Smooth muscle cell (in vitro differentiated cells): ENCODE measurements around the gene FAM241A. TPM values are rescaled to one million over a fixed set of nuclear protein-coding genes. Genes with fewer than 3 reads are reported as not detected.

ENCODE experiments used
- DNase-seq: peaks from one replicate; lab custom pipeline; 2025; ENCODE audit not compliant: unreplicated experiment; lab: John Stamatoyannopoulos, UW
- H2AFZ ChIP-seq: fragments of 200-600 bp; sonication (generic); 2 replicates; pipeline ENCODE4 v1.6.0; 2016; ENCODE audit warnings: antibody characterized with exemption, low read depth, mild to moderate bottlenecking
- H3F3A ChIP-seq: fragments of 200-600 bp; sonication (generic); 2 replicates; pipeline ENCODE4 v1.6.0; 2017; ENCODE audit warnings: antibody characterized with exemption, low read depth
- H3K27ac ChIP-seq: fragments of 200-600 bp; sonication (generic); 2 replicates; pipeline ENCODE4 v1.5.1; 2016; ENCODE audit warnings: low read depth, mild to moderate bottlenecking
- H3K27me3 ChIP-seq: fragments of 200-600 bp; sonication (generic); 2 replicates; pipeline ENCODE4 v1.6.1; 2016; ENCODE audit warnings: low read depth, mild to moderate bottlenecking
- H3K36me3 ChIP-seq: fragments of 200-600 bp; sonication (generic); 2 replicates; pipeline ENCODE4 v1.5.1; 2016; ENCODE audit warnings: low read depth
- H3K4me1 ChIP-seq: fragments of 200-600 bp; sonication (generic); 2 replicates; pipeline ENCODE4 v1.5.1; 2016; ENCODE audit warnings: low read depth
- H3K4me2 ChIP-seq: fragments of 200-600 bp; sonication (generic); 2 replicates; pipeline ENCODE4 v1.6.0; 2016; ENCODE audit warnings: mild to moderate bottlenecking
- H3K4me3 ChIP-seq: fragments of 200-600 bp; sonication (generic); 2 replicates; pipeline ENCODE4 v1.5.1; 2016; ENCODE audit warnings: mild to moderate bottlenecking
- H3K79me2 ChIP-seq: fragments of 200-600 bp; sonication (generic); 2 replicates; pipeline ENCODE4 v1.6.0; 2016; ENCODE audit warnings: low read depth, mild to moderate bottlenecking
- H3K9ac ChIP-seq: fragments of 200-600 bp; sonication (generic); 2 replicates; pipeline ENCODE4 v1.6.0; 2016; ENCODE audit warnings: low read depth
- H3K9me3 ChIP-seq: fragments of 200-600 bp; sonication (generic); replicated peaks from 2 replicates; pipeline ENCODE4 v1.5.1; 2016; ENCODE audit warnings: low read depth
- H4K20me1 ChIP-seq: fragments of 200-600 bp; sonication (generic); 2 replicates; pipeline ENCODE4 v1.6.0; 2016; ENCODE audit warnings: low read depth
- WGBS: methylation state at CpG from one replicate; pipeline ENCODE4 v1.1.7; 2016; ENCODE audit warnings: low lambda C conversion rate; 5-methylcytosine and 5-hydroxymethylcytosine counted together
- polyA plus RNA-seq: library from polyadenylated mRNA; unstranded; fragments of >200 nt; fragmentation: Nextera tagmentation; extraction: Ambion mirVana; gene quantifications from 2 replicates; pipeline ENCODE4 v1.2.1, GENCODE V29; 2016
- total RNA-seq: library from RNA; depleted of rRNA; stranded (reverse); fragments of >200 nt; gene quantifications from 2 replicates; pipeline ENCODE4 v1.2.3, GENCODE V29; 2014
- TF ChIP-seq, protein P1 (sequence below): fragments of 200-600 bp; sonication (generic); IDR thresholded peaks from 2 replicates; pipeline ENCODE4 v1.5.1; 2017; ENCODE audit warnings: borderline replicate concordance, mild to moderate bottlenecking, antibody characterized with exemption; ENCODE audit not compliant: insufficient read depth, poor library complexity, severe bottlenecking

The FAM241A gene
- total RNA-seq = 0.27 and 0.31 TPM in 2 replicates
- polyA plus RNA-seq = 0.19 and 0.39 TPM in 2 replicates

DNA sequence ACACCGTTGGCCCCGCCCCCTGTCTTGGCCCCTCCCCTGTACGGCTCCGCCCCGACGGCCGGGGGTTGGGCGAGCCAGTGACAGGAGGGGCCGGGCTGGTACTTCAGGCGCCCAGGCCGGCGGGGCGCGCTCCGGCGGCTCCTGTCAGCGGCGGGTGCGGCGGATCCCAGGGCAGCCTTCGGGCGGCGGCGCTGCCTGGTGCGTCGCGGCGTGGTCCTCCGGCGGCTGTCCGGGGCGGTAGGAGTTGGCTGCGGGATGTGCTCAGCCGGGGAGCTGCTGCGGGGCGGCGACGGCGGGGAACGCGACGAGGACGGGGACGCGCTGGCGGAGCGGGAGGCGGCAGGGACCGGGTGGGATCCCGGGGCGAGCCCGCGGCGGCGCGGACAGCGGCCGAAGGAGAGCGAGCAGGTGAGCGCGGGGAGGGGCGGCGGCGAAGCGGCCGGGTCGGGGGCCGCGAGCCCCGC is at the start of gene FAM241A:
Gene FAM241A (plus strand): TSS at position 129 of the 464 bp plus-strand sequence. CDS start 127 bp downstream, at position 256.
- H3K9me3 ChIP-seq = no peaks in the 10 kb centered on the region
- no peaks in the 10 kb centered on the region for H3F3A ChIP-seq
- no peaks in the 10 kb centered on the region for H3K36me3 ChIP-seq
- H3K27me3 ChIP-seq = peaks cover 30% of the 10 kb centered on the region
- DNase-seq = peak; percentile 41
- H3K4me1 ChIP-seq = no peaks in the 10 kb centered on the region
- peak within 1 kb of the TSS; percentile 86 for H3K4me2 ChIP-seq
- H3K4me3 ChIP-seq = peak within 1 kb of the TSS; percentile 60
- H2AFZ ChIP-seq = peak within 1 kb of the TSS; percentile 97
- peak within 1 kb of the TSS; percentile 28 for H3K9ac ChIP-seq
- TF ChIP-seq, protein P1, sequence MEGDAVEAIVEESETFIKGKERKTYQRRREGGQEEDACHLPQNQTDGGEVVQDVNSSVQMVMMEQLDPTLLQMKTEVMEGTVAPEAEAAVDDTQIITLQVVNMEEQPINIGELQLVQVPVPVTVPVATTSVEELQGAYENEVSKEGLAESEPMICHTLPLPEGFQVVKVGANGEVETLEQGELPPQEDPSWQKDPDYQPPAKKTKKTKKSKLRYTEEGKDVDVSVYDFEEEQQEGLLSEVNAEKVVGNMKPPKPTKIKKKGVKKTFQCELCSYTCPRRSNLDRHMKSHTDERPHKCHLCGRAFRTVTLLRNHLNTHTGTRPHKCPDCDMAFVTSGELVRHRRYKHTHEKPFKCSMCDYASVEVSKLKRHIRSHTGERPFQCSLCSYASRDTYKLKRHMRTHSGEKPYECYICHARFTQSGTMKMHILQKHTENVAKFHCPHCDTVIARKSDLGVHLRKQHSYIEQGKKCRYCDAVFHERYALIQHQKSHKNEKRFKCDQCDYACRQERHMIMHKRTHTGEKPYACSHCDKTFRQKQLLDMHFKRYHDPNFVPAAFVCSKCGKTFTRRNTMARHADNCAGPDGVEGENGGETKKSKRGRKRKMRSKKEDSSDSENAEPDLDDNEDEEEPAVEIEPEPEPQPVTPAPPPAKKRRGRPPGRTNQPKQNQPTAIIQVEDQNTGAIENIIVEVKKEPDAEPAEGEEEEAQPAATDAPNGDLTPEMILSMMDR = no peak
- no peak within 1 kb of the TSS for H3K27ac ChIP-seq
- H3K79me2 ChIP-seq = no peaks in the 10 kb centered on the region
- no peaks in the 10 kb centered on the region for H4K20me1 ChIP-seq
- under 1% methylated on average over 31 of the region's 70 CpGs for WGBS

DNA sequence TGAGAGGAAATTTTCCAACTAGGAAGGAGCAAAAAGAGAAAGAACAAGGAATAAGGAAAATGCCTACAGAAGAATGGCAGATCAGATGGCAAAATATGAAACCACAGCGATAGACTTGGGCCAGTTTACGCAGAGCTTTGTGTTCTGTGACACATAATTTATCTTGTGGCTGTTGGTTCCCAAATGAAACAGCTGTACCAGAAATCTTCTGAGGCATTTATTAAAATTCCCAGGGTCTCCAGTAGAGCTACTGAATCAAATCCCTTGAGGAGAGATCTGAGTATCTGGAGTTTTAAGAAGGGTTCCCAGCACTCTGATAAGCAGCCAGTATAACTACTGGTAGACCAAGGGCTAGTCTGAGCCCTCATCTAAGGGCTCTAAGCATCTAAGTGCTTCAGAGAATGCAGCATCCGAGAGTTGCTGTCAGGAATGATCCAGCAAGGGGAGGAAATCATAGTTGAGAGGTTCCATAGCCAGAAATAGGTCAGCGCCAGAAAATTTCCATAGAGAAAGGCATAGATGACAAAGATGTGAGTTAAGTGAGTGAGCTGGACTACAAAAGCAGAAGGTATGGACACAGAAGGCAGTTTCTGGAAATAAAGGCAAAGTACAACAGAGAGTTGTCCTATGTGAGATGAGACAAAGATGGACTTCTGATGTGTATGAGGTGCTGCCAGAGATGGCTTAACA is 46.3 kb upstream of the FAM241A start:
- Histone ChIP-seq H3K4me2 (no peak overlapping the region), H3K36me3 (no peaks in the 10 kb centered on the region), H3K9ac (no peak overlapping the region), H3K4me1 (peaks cover 4% of the 10 kb centered on the region), H2AFZ (peak overlapping the region; percentile 95), H3K27me3 (peaks cover 11% of the 10 kb centered on the region), H3K4me3 (no peak overlapping the region), H3K79me2 (no peaks in the 10 kb centered on the region), H3K9me3 (no peaks in the 10 kb centered on the region), H3K27ac (no peak overlapping the region), H4K20me1 (no peaks in the 10 kb centered on the region), H3F3A (no peaks in the 10 kb centered on the region)
- TF ChIP-seq, protein P1 = no peak
- 75% methylated on average over 4 of the region's 4 CpGs for WGBS
- DNase-seq = no peak

DNA sequence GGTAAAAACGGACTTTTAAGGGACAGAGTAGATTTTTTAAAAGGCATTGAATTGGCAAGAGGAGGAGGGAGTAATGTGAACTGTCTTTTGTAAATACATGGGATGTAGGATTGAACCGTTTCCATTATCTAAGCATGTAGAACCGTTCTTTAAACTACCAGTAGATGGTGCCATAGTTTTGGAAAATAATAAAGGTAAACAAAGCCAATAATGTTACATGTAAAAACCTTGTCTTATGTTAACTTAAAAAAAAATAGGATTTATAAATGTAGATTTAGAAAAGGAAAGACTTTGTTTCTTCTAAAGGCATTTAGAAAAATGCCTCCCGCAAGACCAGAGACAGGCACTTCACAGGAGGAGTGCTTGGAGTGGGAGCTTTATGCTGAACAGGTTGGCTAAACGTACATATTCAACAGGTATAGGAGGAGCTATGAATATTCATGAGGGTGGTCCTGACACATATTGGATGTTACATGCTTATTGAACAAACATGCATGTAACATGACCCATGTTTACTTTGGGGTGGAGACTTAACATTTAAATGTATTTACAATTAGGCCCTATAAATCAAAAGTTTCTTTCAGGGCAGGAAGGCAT is 45.5 kb upstream of the FAM241A start:
- no peak for DNase-seq
- H4K20me1 ChIP-seq = no peaks in the 10 kb centered on the region
- no peaks in the 10 kb centered on the region for H3K36me3 ChIP-seq
- TF ChIP-seq, protein P1 = peak; percentile 71
- peaks cover 11% of the 10 kb centered on the region for H3K27me3 ChIP-seq
- no peak overlapping the region for H3K4me3 ChIP-seq
- no peak overlapping the region for H3K4me2 ChIP-seq
- H2AFZ ChIP-seq = peak overlapping the region; percentile 95
- H3K9me3 ChIP-seq = no peaks in the 10 kb centered on the region
- H3K27ac ChIP-seq = no peak overlapping the region
- no peaks in the 10 kb centered on the region for H3F3A ChIP-seq
- 17% methylated on average over 5 of the region's 5 CpGs for WGBS
- H3K4me1 ChIP-seq = peaks cover 4% of the 10 kb centered on the region
- no peak overlapping the region for H3K9ac ChIP-seq
- H3K79me2 ChIP-seq = no peaks in the 10 kb centered on the region
